Esophagus muscularis mucosa (tissue), 4 donors: Measurements from ENCODE around the gene AAGAB.

Experiments
- CTCF ChIP-seq, 3 experiments: fragments of 200-600 bp in 2 of 3; fragments of 450-650 bp in 1 of 3; sonication (generic) in 2 of 3; IDR thresholded peaks; one replicate each; pipeline ENCODE4 v1.5.1; 2017 to 2019; ENCODE audit warnings: antibody characterized with exemption in 3 of 3, mild to moderate bottlenecking in 2 of 3, moderate library complexity in 1 of 3
- EP300 ChIP-seq: sonication (generic); formaldehyde crosslinking; IDR thresholded peaks from one replicate; pipeline ENCODE4 v1.6.1; 2017; ENCODE audit warnings: antibody characterized with exemption
- POLR2A ChIP-seq: fragments of 450-650 bp; IDR thresholded peaks from one replicate; pipeline ENCODE4 v1.6.1; 2017; ENCODE audit warnings: antibody characterized with exemption, moderate library complexity, mild to moderate bottlenecking, low read depth
- POLR2AphosphoS5 ChIP-seq, 2 donors: sonication (generic); formaldehyde crosslinking; IDR thresholded peaks; one replicate each; pipeline ENCODE4 v1.6.1; 2017; ENCODE audit warnings: antibody characterized with exemption in 2 of 2

GRCh38 chr15:67183443-67184169, 70.9 kb downstream of the AAGAB start:
- TF ChIP-seq POLR2A: no peak
- no peak for TF ChIP-seq CTCF (IDR thresholded peaks at IDR 0.05)
- no peak for TF ChIP-seq EP300
- TF ChIP-seq POLR2AphosphoS5 (IDR thresholded peaks at IDR 0.05): peak in 1 of 2 donors; percentile 29
